ENCODE results near the gene ANKRD37.

Gene ANKRD37

GRCh38 chr4:185421366-185422124 lies 24.9 kb downstream of the ANKRD37 start:
- no peak for DNase-seq (ENCODE audit: low spot score)

GRCh38 chr4:185424905-185425646 lies 28.4 kb downstream of the ANKRD37 start:
- DNase-seq (ENCODE audit: low spot score), result peak; percentile 58

GRCh38 chr4:185425647-185426352 lies 29.2 kb downstream of the ANKRD37 start, which contains the start of gene UFSP2:
Gene UFSP2 (minus strand): TSS chr4:185425964. CDS start chr4:185425868, 96 bp downstream.
- peak; percentile 90 for DNase-seq (ENCODE audit: low spot score)

GRCh38 chr4:185426960-185427688 lies 30.5 kb downstream of the ANKRD37 start:
- no peak for DNase-seq (ENCODE audit: low spot score)

- no peak for DNase-seq (ENCODE audit: low spot score)
These were observed 33.0 kb downstream of the ANKRD37 start for GRCh38 chr4:185429660-185430059.

GRCh38 chr4:185435466-185435865 lies 38.8 kb downstream of the ANKRD37 start:
- DNase-seq (ENCODE audit: low spot score), result no peak

GRCh38 chr4:185437809-185438208 lies 41.2 kb downstream of the ANKRD37 start:
- peak; percentile 14 for DNase-seq (ENCODE audit: low spot score)

GRCh38 chr4:185441479-185441878 lies 44.8 kb downstream of the ANKRD37 start:
- DNase-seq (ENCODE audit: low spot score), result no peak

- peak; percentile 16 for DNase-seq (ENCODE audit: low spot score)
These were observed 48.6 kb downstream of the ANKRD37 start for GRCh38 chr4:185445209-185445608.

Data from RKO (cell line).